GM18505 (cell line): Measurements from ENCODE around the gene ARRDC5.

ENCODE experiments used
- ATAC-seq: cut with Tn5 transposase; IDR thresholded peaks from one replicate; pipeline ENCODE4 v1.9.1; 2021; ENCODE audit not compliant: unreplicated experiment
- POLR2A ChIP-seq: IDR thresholded peaks from 4 replicates; pipeline ENCODE4 v1.6.1; 2011; ENCODE audit warnings: borderline replicate concordance; ENCODE audit not compliant: insufficient read depth, insufficient read length; ENCODE audit errors: extremely low read depth

ARRDC5 gene

GRCh38 chr19:4916292-4917082 lies 13.8 kb upstream of the ARRDC5 start:
- no peak for ATAC-seq
- peak; percentile 65 for TF ChIP-seq POLR2A

GRCh38 chr19:4914736-4915501 lies 12.2 kb upstream of the ARRDC5 start:
- ATAC-seq = no peak
- no peak for TF ChIP-seq POLR2A

- TF ChIP-seq POLR2A = no peak
- no peak for ATAC-seq
These were observed 11.5 kb upstream of the ARRDC5 start for GRCh38 chr19:4913996-4914735.

GRCh38 chr19:4911786-4912672 lies 9.3 kb upstream of the ARRDC5 start:
- ATAC-seq = no peak
- no peak for TF ChIP-seq POLR2A

- no peak for ATAC-seq
- no peak for TF ChIP-seq POLR2A
These were observed 8.6 kb upstream of the ARRDC5 start for GRCh38 chr19:4911314-4911713.

- no peak for TF ChIP-seq POLR2A
- no peak for ATAC-seq
These were observed 8.0 kb upstream of the ARRDC5 start for GRCh38 chr19:4910594-4911281.

- ATAC-seq = peak; percentile 69
These were observed 7.3 kb upstream of the ARRDC5 start for GRCh38 chr19:4909897-4910593.

GRCh38 chr19:4909156-4909896 lies 6.6 kb upstream of the ARRDC5 start, which contains the start of gene UHRF1:
Gene UHRF1, plus strand, starts transcription at chr19:4909501. Its CDS starts 1,385 bp downstream, at chr19:4910886.
- peak; percentile 26 for ATAC-seq
- TF ChIP-seq POLR2A = peak; percentile 65

More at GRCh38 chr19:4909897-4910593, 7.3 kb upstream of the ARRDC5 start:
- TF ChIP-seq POLR2A = no peak

- ATAC-seq = no peak
- no peak for TF ChIP-seq POLR2A
These were observed 6.1 kb upstream of the ARRDC5 start for GRCh38 chr19:4908781-4909155.

- no peak for TF ChIP-seq POLR2A
- no peak for ATAC-seq
These were observed 5.7 kb upstream of the ARRDC5 start for GRCh38 chr19:4908360-4908759.

- TF ChIP-seq POLR2A = no peak
- no peak for ATAC-seq
These were observed 4.3 kb upstream of the ARRDC5 start for GRCh38 chr19:4906963-4907362.
